NT2/D1 (cell line): Measurements from ENCODE around the gene ABCA10.

ENCODE experiments used
- SUZ12 ChIP-seq: IDR thresholded peaks from 2 replicates; pipeline ENCODE4 v1.6.1; 2011; ENCODE audit not compliant: insufficient read length, insufficient read depth; ENCODE audit errors: extremely low read depth
- YY1 ChIP-seq: IDR thresholded peaks from 2 replicates; pipeline ENCODE4 v1.6.1; 2011; ENCODE audit not compliant: insufficient read length, insufficient read depth

GRCh38 chr17:69220098-69220497, 8.5 kb downstream of the ABCA10 start:
- TF ChIP-seq SUZ12 = no peak
- TF ChIP-seq YY1 = no peak
